Astrocyte (in vitro differentiated cells and primary cell): ENCODE results near the gene AGTRAP. TPM values are rescaled to one million over a fixed set of nuclear protein-coding genes. Genes with fewer than 3 reads are reported as not detected.

Experiments
- DNase-seq: peaks from one replicate; pipeline ENCODE4 v3.0.0-alpha.2; 2010; ENCODE audit warnings: low read depth
- FAIRE-seq: peaks from 2 replicates; lab custom pipeline; 2011; peaks lifted over from hg19 to GRCh38; lab: Jason Lieb, UNC
- H2AFZ ChIP-seq: 2 replicates; pipeline ENCODE4 v1.6.0; 2012; ENCODE audit warnings: low read depth, low read length, inconsistent platforms
- H3K27ac ChIP-seq: 2 replicates; pipeline ENCODE4 v1.5.1; 2011; ENCODE audit warnings: low read depth, low read length, inconsistent platforms
- H3K27me3 ChIP-seq: 2 replicates; pipeline ENCODE4 v1.6.0; 2011; ENCODE audit warnings: low read length, inconsistent platforms; ENCODE audit not compliant: insufficient read depth
- H3K36me3 ChIP-seq: 2 replicates; pipeline ENCODE4 v1.5.1; 2011; ENCODE audit warnings: low read length, inconsistent platforms; ENCODE audit not compliant: insufficient read depth
- H3K4me1 ChIP-seq: 2 replicates; pipeline ENCODE4 v1.5.1; 2011; ENCODE audit warnings: low read length, inconsistent platforms; ENCODE audit not compliant: insufficient read depth
- H3K4me2 ChIP-seq: 2 replicates; pipeline ENCODE4 v1.6.0; 2012; ENCODE audit warnings: low read length, inconsistent platforms
- H3K4me3 ChIP-seq: 2 replicates; pipeline ENCODE4 v1.5.1; 2011; ENCODE audit warnings: low read depth, mild to moderate bottlenecking, low read length, inconsistent platforms; ENCODE audit not compliant: insufficient read depth
- H3K79me2 ChIP-seq: 2 replicates; pipeline ENCODE4 v1.6.0; 2012; ENCODE audit warnings: mild to moderate bottlenecking, low read length, inconsistent platforms; ENCODE audit not compliant: insufficient read depth
- H3K9ac ChIP-seq: 2 replicates; pipeline ENCODE4 v1.6.0; 2012; ENCODE audit warnings: mild to moderate bottlenecking, low read length, inconsistent platforms
- H3K9me3 ChIP-seq: 2 replicates; pipeline ENCODE4 v1.5.1; 2012; ENCODE audit warnings: low read depth, mild to moderate bottlenecking, low read length, inconsistent platforms; ENCODE audit not compliant: insufficient read depth
- H4K20me1 ChIP-seq: 2 replicates; pipeline ENCODE4 v1.6.0; 2012; ENCODE audit warnings: low read length, inconsistent platforms; ENCODE audit not compliant: insufficient read depth
- H3K27ac Mint-ChIP-seq: one replicate; pipeline ENCODE4 v1.8.0; 2021; ENCODE audit warnings: mild to moderate bottlenecking, mixed read lengths; ENCODE audit not compliant: unreplicated experiment
- H3K27me3 Mint-ChIP-seq: one replicate; pipeline ENCODE4 v1.8.0; 2021; ENCODE audit warnings: low read depth, mixed read lengths; ENCODE audit not compliant: unreplicated experiment
- H3K36me3 Mint-ChIP-seq: one replicate; pipeline ENCODE4 v1.8.0; 2021; ENCODE audit warnings: low read depth, mixed read lengths; ENCODE audit not compliant: unreplicated experiment
- H3K4me1 Mint-ChIP-seq: one replicate; pipeline ENCODE4 v1.8.0; 2021; ENCODE audit warnings: low read depth, mixed read lengths; ENCODE audit not compliant: unreplicated experiment
- H3K4me3 Mint-ChIP-seq: one replicate; pipeline ENCODE4 v1.8.0; 2021; ENCODE audit warnings: mild to moderate bottlenecking, moderate library complexity, mixed read lengths; ENCODE audit not compliant: unreplicated experiment
- H3K9me3 Mint-ChIP-seq: one replicate; pipeline ENCODE4 v1.8.0; 2021; ENCODE audit warnings: mild to moderate bottlenecking, mixed read lengths; ENCODE audit not compliant: unreplicated experiment
- EZH2 ChIP-seq: IDR thresholded peaks from 2 replicates; pipeline ENCODE4 v1.6.1; 2012; ENCODE audit warnings: mild to moderate bottlenecking, low read length, inconsistent platforms; ENCODE audit not compliant: insufficient read depth
- total RNA-seq: library from RNA; stranded (reverse); gene quantifications from 2 replicates; pipeline ENCODE4 v1.2.1, GENCODE V29; 2021
- TF ChIP-seq, protein P1 (sequence below): IDR thresholded peaks from 2 replicates; pipeline ENCODE4 v1.5.1; 2011; ENCODE audit warnings: low read depth, mild to moderate bottlenecking, inconsistent platforms, low read length, moderate library complexity; ENCODE audit not compliant: insufficient read depth

Gene AGTRAP
- total RNA-seq, 1 donor from 2014 or later, result 38.7 TPM

- Mint-ChIP-seq H3K36me3 (peaks cover 14% of the 10 kb centered on the region), H3K27ac (no peak overlapping the region), H3K9me3 (peaks cover 3% of the 10 kb centered on the region), H3K4me1 (peaks cover 18% of the 10 kb centered on the region), H3K27me3 (no peaks in the 10 kb centered on the region), H3K4me3 (no peak overlapping the region)
- Histone ChIP-seq H3K9ac (no peak overlapping the region), H3K27me3 (no peaks in the 10 kb centered on the region), H3K4me3 (no peak overlapping the region), H3K27ac (no peak overlapping the region), H2AFZ (no peak overlapping the region), H4K20me1 (peaks cover 4% of the 10 kb centered on the region), H3K4me2 (no peak overlapping the region), H3K9me3 (no peaks in the 10 kb centered on the region), H3K36me3 (no peaks in the 10 kb centered on the region), H3K79me2 (no peaks in the 10 kb centered on the region), H3K4me1 (no peaks in the 10 kb centered on the region)
- no peak for TF ChIP-seq EZH2
- TF ChIP-seq, protein P1, sequence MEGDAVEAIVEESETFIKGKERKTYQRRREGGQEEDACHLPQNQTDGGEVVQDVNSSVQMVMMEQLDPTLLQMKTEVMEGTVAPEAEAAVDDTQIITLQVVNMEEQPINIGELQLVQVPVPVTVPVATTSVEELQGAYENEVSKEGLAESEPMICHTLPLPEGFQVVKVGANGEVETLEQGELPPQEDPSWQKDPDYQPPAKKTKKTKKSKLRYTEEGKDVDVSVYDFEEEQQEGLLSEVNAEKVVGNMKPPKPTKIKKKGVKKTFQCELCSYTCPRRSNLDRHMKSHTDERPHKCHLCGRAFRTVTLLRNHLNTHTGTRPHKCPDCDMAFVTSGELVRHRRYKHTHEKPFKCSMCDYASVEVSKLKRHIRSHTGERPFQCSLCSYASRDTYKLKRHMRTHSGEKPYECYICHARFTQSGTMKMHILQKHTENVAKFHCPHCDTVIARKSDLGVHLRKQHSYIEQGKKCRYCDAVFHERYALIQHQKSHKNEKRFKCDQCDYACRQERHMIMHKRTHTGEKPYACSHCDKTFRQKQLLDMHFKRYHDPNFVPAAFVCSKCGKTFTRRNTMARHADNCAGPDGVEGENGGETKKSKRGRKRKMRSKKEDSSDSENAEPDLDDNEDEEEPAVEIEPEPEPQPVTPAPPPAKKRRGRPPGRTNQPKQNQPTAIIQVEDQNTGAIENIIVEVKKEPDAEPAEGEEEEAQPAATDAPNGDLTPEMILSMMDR, result no peak
- no peak for DNase-seq
- FAIRE-seq, result no peak
These were observed 13.3 kb downstream of the AGTRAP start for GRCh38 chr1:11749203-11749689.

GRCh38 chr1:11749996-11750395 lies 14.1 kb downstream of the AGTRAP start:
- no peak overlapping the region for H3K9ac ChIP-seq
- peaks cover 3% of the 10 kb centered on the region for H3K9me3 Mint-ChIP-seq
- H3K27me3 ChIP-seq, result no peaks in the 10 kb centered on the region
- H3K4me1 ChIP-seq, result no peaks in the 10 kb centered on the region
- no peak overlapping the region for H3K4me2 ChIP-seq
- DNase-seq, result no peak
- no peaks in the 10 kb centered on the region for H3K79me2 ChIP-seq
- H3K27me3 Mint-ChIP-seq, result no peaks in the 10 kb centered on the region
- no peak overlapping the region for H3K27ac Mint-ChIP-seq
- peaks cover 4% of the 10 kb centered on the region for H4K20me1 ChIP-seq
- no peak for TF ChIP-seq EZH2
- TF ChIP-seq, protein P1, result no peak
- no peak overlapping the region for H2AFZ ChIP-seq
- H3K36me3 ChIP-seq, result no peaks in the 10 kb centered on the region
- no peak for FAIRE-seq
- H3K4me3 Mint-ChIP-seq, result no peak overlapping the region
- H3K9me3 ChIP-seq, result no peaks in the 10 kb centered on the region
- H3K4me1 Mint-ChIP-seq, result peaks cover 19% of the 10 kb centered on the region
- H3K27ac ChIP-seq, result no peak overlapping the region
- H3K36me3 Mint-ChIP-seq, result peaks cover 12% of the 10 kb centered on the region
- no peak overlapping the region for H3K4me3 ChIP-seq

DNA sequence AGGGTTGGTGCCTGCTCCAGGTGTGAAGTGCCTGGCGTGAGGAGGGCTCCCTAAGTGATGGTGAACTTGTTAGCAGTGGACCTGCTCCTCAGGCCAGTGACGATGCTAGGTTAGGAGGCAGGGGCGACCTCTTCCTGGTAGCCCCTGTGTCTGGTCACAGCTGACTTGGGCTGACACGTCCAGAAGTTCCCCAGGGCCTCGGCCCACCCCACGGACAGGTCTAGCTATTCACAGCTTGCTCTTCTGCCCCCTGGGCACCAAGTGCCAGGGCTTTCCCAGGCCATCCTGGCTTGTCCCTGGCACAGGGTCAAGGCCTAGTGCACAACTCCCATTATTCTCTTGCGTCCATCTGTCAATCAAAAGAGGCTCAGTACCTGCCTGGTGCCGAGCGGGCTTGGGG lies 15.2 kb downstream of the AGTRAP start:
- no peaks in the 10 kb centered on the region for H3K79me2 ChIP-seq
- no peak for DNase-seq
- no peaks in the 10 kb centered on the region for H3K4me1 ChIP-seq
- TF ChIP-seq EZH2, result no peak
- TF ChIP-seq, protein P1, result no peak
- Mint-ChIP-seq H3K4me3 (no peak overlapping the region), H3K27me3 (no peaks in the 10 kb centered on the region), H3K4me1 (peaks cover 19% of the 10 kb centered on the region), H3K27ac (no peak overlapping the region), H3K9me3 (peaks cover 6% of the 10 kb centered on the region), H3K36me3 (peaks cover 6% of the 10 kb centered on the region)
- no peaks in the 10 kb centered on the region for H4K20me1 ChIP-seq
- no peaks in the 10 kb centered on the region for H3K9me3 ChIP-seq
- H3K9ac ChIP-seq, result no peak overlapping the region
- H3K4me2 ChIP-seq, result no peak overlapping the region
- H3K36me3 ChIP-seq, result no peaks in the 10 kb centered on the region
- no peak for FAIRE-seq
- H3K27me3 ChIP-seq, result no peaks in the 10 kb centered on the region
- H3K4me3 ChIP-seq, result no peak overlapping the region
- H2AFZ ChIP-seq, result no peak overlapping the region
- H3K27ac ChIP-seq, result no peak overlapping the region
